ENCODE data around the gene PYGB. TPM values are rescaled to one million over a fixed set of nuclear protein-coding genes. Genes with fewer than 3 reads are reported as not detected.

The PYGB gene
- total and polyA plus RNA-seq, 4 donors = 30.3 to 90.3 (median 47.3) TPM

DNA sequence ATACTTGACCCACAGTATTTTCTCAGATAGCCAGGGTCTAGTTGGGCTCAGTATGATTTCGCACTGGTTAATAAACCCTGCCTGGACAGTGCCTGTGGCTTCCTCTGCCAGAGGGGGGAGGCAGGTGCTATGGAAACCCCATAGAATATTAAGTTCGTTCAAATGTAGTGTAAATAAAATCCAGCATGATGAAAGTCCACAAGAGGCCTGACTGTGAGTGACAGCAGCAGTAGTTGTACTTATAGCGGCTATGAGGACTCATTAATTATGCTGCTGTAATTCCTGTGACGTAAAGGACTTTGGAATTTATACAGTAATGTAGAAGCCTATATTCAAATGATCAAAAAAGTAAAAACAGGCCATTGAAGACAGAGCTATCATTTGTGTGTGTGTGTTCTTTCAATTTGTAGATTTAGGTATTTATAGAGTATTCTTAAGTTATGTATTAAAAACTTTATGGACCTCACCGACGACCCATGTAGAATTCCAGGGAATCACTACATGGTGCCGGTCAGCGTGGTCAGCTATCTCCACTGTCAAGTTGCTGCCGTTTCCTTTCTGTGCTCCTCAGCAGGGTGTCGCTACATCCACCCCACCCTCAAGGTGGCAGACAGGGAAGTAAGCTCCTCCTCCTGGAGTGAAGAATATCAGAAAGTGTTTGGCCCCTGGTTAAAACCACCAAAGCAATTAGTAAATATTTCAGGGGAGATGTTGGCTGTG lies 10.0 kb downstream of the PYGB start:
- TF ChIP-seq, protein P1, sequence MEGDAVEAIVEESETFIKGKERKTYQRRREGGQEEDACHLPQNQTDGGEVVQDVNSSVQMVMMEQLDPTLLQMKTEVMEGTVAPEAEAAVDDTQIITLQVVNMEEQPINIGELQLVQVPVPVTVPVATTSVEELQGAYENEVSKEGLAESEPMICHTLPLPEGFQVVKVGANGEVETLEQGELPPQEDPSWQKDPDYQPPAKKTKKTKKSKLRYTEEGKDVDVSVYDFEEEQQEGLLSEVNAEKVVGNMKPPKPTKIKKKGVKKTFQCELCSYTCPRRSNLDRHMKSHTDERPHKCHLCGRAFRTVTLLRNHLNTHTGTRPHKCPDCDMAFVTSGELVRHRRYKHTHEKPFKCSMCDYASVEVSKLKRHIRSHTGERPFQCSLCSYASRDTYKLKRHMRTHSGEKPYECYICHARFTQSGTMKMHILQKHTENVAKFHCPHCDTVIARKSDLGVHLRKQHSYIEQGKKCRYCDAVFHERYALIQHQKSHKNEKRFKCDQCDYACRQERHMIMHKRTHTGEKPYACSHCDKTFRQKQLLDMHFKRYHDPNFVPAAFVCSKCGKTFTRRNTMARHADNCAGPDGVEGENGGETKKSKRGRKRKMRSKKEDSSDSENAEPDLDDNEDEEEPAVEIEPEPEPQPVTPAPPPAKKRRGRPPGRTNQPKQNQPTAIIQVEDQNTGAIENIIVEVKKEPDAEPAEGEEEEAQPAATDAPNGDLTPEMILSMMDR (IDR thresholded peaks at IDR 0.05; ENCODE audit: control extremely low read depth, extremely low read depth) = no peak
- H3K4me3 ChIP-seq = no peak overlapping the region
- peaks cover 0 to 8% (median 0%) of the 10 kb centered on the region in 5 donors for H3K4me1 ChIP-seq (ENCODE audit: control insufficient read depth in 5 of 5, insufficient read depth in 5 of 5, low read length in 5 of 5)
- DNase-seq (no peak), ATAC-seq (ENCODE audit: insufficient read depth, low FRiP score) (no peak)
- 83 to 88% methylated on average over 10 of the region's 10 CpGs for WGBS, 2 donors
- H3K27ac ChIP-seq (ENCODE audit: low read depth in 1 of 2, low read length in 1 of 2) = peak overlapping the region in 1 of 2 donors; percentile 18
- peaks cover 6 to 14% (median 8%) of the 10 kb centered on the region in 4 donors for H3K36me3 ChIP-seq (ENCODE audit: control insufficient read depth in 4 of 4, insufficient read depth in 4 of 4, low read length in 4 of 4)
- H3K9me3 ChIP-seq (ENCODE audit: control insufficient read depth in 4 of 4, insufficient read depth in 3 of 4, low read length in 3 of 4) = no peaks in the 10 kb centered on the region
- no peaks in the 10 kb centered on the region for H3K27me3 ChIP-seq (ENCODE audit: control insufficient read depth in 3 of 3, insufficient read depth in 3 of 3, low read length in 2 of 3)
- no peak overlapping the region for H3K9ac ChIP-seq (ENCODE audit: insufficient read depth in 1 of 2, low read length in 2 of 2)

DNA sequence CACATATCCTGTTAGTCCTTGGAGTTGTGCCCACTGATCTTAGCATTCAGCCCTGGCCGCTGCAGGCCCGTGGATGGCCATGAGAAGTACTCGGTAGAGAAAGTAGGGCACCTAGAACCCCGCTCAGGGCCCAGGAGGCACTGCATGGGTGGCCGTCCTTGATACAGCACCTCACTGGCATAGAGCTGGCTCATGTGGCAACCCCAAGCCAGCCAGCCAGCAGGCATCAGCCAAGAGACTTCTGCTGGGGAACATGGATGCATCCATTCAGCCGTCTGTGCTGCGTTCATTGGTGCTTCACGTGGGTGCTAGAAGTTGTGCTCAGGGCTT lies 10.6 kb downstream of the PYGB start:
- H3K27me3 ChIP-seq (ENCODE audit: control insufficient read depth in 3 of 3, insufficient read depth in 3 of 3, low read length in 2 of 3) = no peaks in the 10 kb centered on the region
- H3K4me3 ChIP-seq = no peak overlapping the region
- peaks cover 0 to 5% (median 0%) of the 10 kb centered on the region in 5 donors for H3K4me1 ChIP-seq (ENCODE audit: control insufficient read depth in 5 of 5, insufficient read depth in 5 of 5, low read length in 5 of 5)
- TF ChIP-seq, protein P1 (IDR thresholded peaks at IDR 0.05; ENCODE audit: control extremely low read depth, extremely low read depth) = no peak
- 81 to 97% methylated on average over 8 of the region's 8 CpGs for WGBS, 2 donors
- DNase-seq (no peak), ATAC-seq (ENCODE audit: insufficient read depth, low FRiP score) (no peak)
- H3K36me3 ChIP-seq (ENCODE audit: control insufficient read depth in 4 of 4, insufficient read depth in 4 of 4, low read length in 4 of 4) = peaks cover 6 to 14% (median 8%) of the 10 kb centered on the region in 4 donors
- no peak overlapping the region for H3K9ac ChIP-seq (ENCODE audit: insufficient read depth in 1 of 2, low read length in 2 of 2)
- no peak overlapping the region for H3K27ac ChIP-seq (ENCODE audit: low read depth in 1 of 2, low read length in 1 of 2)
- H3K9me3 ChIP-seq (ENCODE audit: control insufficient read depth in 4 of 4, insufficient read depth in 3 of 4, low read length in 3 of 4) = no peaks in the 10 kb centered on the region

DNA sequence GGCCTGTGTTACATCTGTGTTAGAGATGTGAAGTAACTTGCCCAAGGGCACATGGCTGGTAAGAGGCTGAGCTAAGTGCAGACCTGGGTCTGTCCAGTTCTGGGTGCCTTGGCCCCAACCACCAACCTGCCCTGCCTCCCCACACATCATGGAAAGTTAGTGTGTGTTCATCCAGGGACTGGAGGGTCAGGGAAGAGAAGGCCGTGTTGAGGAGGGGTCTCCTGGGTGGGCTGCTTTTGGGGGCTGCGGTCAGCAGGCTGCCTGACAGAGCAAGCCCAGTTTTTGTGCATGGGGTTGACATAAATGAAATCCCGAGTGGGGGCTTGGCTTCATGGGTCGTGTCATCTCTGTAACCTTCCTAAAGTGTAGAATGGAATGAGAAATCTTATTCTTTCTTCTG lies 10.9 kb downstream of the PYGB start:
- 85 to 97% methylated on average over 4 of the region's 4 CpGs for whole genome bisulfite sequencing, 2 donors
- Histone ChIP-seq H3K9ac (ENCODE audit: insufficient read depth in 1 of 2, low read length in 2 of 2) (no peak overlapping the region), H3K27me3 (ENCODE audit: control insufficient read depth in 3 of 3, insufficient read depth in 3 of 3, low read length in 2 of 3) (no peaks in the 10 kb centered on the region), H3K4me1 (ENCODE audit: control insufficient read depth in 5 of 5, insufficient read depth in 5 of 5, low read length in 5 of 5) (peaks cover 0 to 5% (median 0%) of the 10 kb centered on the region in 5 donors), H3K9me3 (ENCODE audit: control insufficient read depth in 4 of 4, insufficient read depth in 3 of 4, low read length in 3 of 4) (no peaks in the 10 kb centered on the region), H3K36me3 (ENCODE audit: control insufficient read depth in 4 of 4, insufficient read depth in 4 of 4, low read length in 4 of 4) (peaks cover 6 to 14% (median 8%) of the 10 kb centered on the region in 4 donors), H3K4me3 (no peak overlapping the region), H3K27ac (ENCODE audit: low read depth in 1 of 2, low read length in 1 of 2) (no peak overlapping the region)
- TF ChIP-seq, protein P1 (IDR thresholded peaks at IDR 0.05; ENCODE audit: control extremely low read depth, extremely low read depth) = no peak
- no peak for DNase-seq
- ATAC-seq (ENCODE audit: insufficient read depth, low FRiP score) = no peak
